GM18868 (cell line): ENCODE data around the gene KCNK6.
"Not testable (repeated sequence)": the region's sequence is repeated elsewhere in the genome, so short reads cannot be mapped to it uniquely, and the experiment has no call there.

ENCODE experiments used
- ATAC-seq: cut with Tn5 transposase; IDR thresholded peaks from one replicate; pipeline ENCODE4 v1.9.1; 2021; ENCODE audit warnings: mild to moderate bottlenecking, moderate library complexity; ENCODE audit not compliant: unreplicated experiment

Gene KCNK6

DNA sequence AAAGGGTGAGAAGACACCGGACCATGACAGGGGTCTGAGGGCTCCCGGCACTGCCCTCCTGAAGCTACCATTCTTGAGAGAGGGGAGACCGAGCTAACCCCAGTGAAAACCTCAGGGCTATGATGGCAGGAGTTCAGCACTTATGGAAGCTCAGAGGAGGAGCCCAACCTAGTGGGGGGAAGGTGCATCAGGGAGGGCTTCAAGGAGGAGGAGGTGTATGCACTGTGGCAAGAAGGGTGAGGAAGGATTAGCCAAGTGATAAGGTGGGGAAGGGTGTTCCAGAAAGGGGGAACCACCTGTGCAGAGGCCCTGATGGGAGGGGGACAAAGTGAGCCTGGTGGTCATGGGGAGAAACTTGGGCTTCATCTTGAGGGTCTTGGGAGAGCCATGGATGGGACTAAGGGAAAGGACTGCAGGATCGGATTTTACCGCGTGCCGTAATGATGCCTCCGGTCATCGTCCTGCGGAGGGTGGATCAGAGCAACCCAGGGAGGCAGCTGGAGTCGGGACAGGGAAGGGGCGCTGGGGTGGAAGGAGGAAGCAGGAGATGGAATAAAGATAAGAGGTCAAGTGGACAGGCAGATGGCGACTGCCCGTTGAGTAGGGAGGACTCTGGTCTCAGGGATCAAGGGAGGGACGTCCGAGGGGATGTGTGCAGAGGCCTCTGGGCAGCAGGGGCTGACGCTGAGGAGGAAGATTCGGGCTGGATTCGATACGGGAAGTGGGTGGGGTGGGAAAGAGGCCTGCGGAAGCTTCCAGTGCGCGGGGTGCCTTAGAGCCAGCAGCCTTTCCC lies 41.4 kb downstream of the KCNK6 start:
- no peak for ATAC-seq

- no peak for ATAC-seq
These were observed 42.0 kb downstream of the KCNK6 start for GRCh38 chr19:38361633-38362075.

- no peak for ATAC-seq
These were observed 42.7 kb downstream of the KCNK6 start for GRCh38 chr19:38362076-38362945.

GRCh38 chr19:38362946-38363688 lies 43.5 kb downstream of the KCNK6 start:
- not testable (repeated sequence) for ATAC-seq

- ATAC-seq: no peak
These were observed 47.4 kb downstream of the KCNK6 start for GRCh38 chr19:38367041-38367440.

- no peak for ATAC-seq
These were observed 49.9 kb downstream of the KCNK6 start for GRCh38 chr19:38369584-38369983.

DNA sequence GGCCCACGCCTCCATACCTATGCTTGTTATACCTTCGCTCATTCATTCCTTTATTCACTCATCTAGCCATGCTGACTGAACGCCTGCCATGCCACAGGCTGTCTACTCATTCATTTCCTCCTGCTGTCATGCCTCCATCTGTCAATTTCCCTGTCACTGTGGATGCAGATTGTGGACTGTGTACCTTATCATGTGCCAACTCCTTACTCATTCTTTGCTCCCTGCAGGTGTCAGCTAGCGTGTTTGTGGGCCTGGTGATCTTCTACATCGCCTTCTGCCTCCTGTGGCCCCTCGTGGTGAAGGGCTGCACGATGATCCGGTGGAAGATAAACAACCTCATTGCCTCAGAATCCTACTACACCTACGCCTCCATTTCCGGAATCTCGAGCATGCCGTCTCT lies 50.7 kb downstream of the KCNK6 start:
- ATAC-seq: no peak

- no peak for ATAC-seq
These were observed 51.4 kb downstream of the KCNK6 start for GRCh38 chr19:38371081-38371480.

DNA sequence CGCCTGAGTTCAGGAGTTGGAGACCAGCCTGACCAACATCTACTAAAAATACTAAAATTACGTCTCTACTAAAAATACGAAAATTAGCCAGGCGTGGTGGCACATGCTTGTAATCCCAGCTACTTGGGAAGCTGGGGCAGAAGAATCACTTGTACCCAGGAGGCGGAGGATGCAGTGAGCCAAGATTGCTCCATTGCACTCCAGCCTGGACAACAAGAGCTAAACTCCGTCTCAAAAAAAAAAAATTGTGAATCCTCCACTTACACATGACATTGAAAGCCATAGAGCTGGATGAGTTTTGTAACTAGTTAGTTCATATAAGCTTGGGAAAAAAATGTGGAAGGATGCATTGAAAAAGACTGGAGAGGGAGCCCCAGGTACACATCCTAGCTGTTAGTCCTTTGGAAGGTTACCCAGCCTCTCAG lies 54.3 kb downstream of the KCNK6 start:
- ATAC-seq: no peak

- ATAC-seq: peak; percentile 95
These were observed 54.9 kb downstream of the KCNK6 start, which contains the start of gene PSMD8 for GRCh38 chr19:38374332-38375097. TSS of gene PSMD8 (plus strand) at chr19:38374571. CDS start at chr19:38374602, 31 bp downstream.

GRCh38 chr19:38375098-38375493 lies 55.5 kb downstream of the KCNK6 start:
- no peak for ATAC-seq

DNA sequence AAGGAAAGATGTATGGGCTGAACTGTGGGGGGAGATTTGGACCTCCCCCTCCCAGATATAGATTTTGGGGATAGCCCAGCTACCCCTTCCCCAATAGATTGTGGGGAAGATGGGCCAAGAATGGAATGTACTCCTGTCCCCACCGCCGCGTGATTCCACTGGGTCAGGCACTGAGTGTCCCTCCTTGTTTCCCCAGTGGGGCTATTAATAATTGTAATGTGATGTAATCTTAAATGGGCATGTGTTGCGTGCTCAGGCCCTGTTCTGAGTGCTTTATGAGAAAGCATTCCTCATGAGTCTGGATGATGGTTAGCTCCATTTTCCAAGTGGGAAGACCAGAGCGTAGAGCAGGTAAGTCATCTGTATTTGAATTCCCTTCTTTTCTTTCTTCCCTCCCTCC lies 56.1 kb downstream of the KCNK6 start:
- ATAC-seq: no peak

DNA sequence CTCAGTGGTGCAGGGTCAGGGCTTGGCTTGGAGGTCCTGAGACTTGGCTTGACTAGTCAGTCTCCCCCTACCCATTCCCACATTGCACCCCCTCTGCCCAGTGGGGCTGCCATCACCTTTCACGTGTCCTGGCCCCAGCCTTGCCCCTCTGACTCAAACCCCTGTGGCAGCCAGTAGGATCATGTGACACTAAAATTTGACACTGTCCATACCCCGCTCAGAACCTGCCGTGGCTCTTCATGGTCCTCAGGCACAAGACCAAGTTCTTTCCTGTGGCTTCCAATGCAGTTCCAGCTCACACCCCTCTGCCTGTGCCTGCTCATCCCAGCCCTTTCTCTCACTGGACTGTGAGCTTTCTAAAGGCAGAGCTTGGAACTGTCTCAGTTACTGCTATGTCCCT lies 56.9 kb downstream of the KCNK6 start:
- no peak for ATAC-seq

DNA sequence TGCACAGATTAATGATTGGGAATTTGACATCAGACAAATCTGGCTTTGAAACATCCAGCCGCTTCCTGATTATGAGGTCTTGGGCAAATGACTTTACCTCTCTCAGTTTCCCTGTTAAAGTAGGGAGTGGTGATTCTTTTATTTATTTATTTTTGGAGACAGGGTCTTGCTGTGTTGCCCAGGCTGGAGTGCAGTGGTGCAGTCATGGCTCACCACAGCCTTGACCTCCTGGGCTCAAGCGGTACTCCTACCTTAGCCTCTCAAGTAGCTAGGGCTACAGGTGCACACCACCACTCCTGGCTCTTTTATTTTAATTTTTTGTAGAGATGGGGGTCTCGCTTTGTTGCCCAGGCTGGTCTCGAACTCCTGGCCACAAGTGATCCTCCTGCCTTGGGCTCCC lies 57.4 kb downstream of the KCNK6 start:
- ATAC-seq: no peak

DNA sequence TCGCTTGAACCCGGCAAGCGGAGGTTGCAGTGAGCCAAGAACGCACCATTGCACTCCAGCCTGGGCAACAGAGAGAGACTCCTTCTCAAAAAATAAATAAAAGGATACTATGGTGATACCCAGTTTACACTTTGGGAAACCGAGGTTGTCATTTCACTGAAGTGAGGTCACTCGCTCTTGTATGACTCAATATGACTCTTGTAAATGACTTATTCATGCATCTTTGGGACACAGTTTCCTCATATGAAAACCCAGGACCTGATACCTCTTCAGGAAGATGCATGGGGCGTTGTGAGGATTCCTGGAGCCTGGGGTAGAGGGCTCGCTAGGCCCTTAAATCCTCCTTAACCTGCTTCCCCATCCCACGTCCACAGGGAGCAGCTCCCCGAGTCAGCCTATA lies 59.2 kb downstream of the KCNK6 start:
- ATAC-seq: no peak

DNA sequence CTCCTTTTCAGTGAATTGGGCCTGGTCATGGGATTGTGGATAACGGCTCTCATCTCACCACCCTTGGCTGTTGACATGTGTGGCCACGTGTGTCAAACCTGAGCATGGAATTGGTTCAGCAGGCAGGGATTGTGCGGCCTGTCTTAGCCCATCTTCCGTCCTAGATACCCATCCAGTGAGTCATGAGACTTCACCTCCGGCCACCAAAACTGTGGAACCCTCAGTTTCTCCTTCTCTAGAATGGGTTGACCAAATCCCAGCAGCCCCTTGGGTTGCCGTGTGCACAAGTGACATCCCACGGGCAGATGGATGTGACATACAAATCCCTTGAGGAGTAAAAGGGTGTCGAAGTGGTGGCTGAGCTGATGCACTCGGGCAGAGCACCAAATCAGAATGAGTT lies 61.5 kb downstream of the KCNK6 start:
- ATAC-seq: no peak
